H9 (cell line): ENCODE data around the gene DNASE1. TPM values are rescaled to one million over a fixed set of nuclear protein-coding genes. Genes with fewer than 3 reads are reported as not detected.

ENCODE experiments used
- DNase-seq: peaks from one replicate; pipeline ENCODE4 v3.0.0-alpha.2; 2017
- H2AFZ ChIP-seq: one replicate; pipeline ENCODE4 v1.6.1; 2013; ENCODE audit warnings: mild to moderate bottlenecking, low read length, control low read depth, moderate library complexity
- H2AK5ac ChIP-seq: 2 replicates; pipeline ENCODE4 v1.6.1; 2013; ENCODE audit warnings: low read length, control low read depth, mixed read lengths; ENCODE audit not compliant: insufficient read length
- H2BK120ac ChIP-seq: one replicate; pipeline ENCODE4 v1.6.1; 2013; ENCODE audit warnings: low read depth, mild to moderate bottlenecking, low read length, control low read depth, inconsistent platforms; ENCODE audit not compliant: poor library complexity, severe bottlenecking
- H2BK12ac ChIP-seq: 2 replicates; pipeline ENCODE4 v1.6.1; 2013; ENCODE audit warnings: low read length, control low read depth, mixed read lengths, low read depth; ENCODE audit not compliant: insufficient read length
- H2BK15ac ChIP-seq: 2 replicates; pipeline ENCODE4 v1.6.1; 2013; ENCODE audit warnings: low read depth, low read length, control low read depth
- H2BK20ac ChIP-seq: one replicate; pipeline ENCODE4 v1.6.1; 2013; ENCODE audit warnings: low read depth, mild to moderate bottlenecking, low read length, control low read depth, inconsistent platforms; ENCODE audit not compliant: poor library complexity, severe bottlenecking
- H2BK5ac ChIP-seq: 2 replicates; pipeline ENCODE4 v1.6.1; 2013; ENCODE audit warnings: low read length, control low read depth, mixed read lengths; ENCODE audit not compliant: insufficient read length
- H3K14ac ChIP-seq: 2 replicates; pipeline ENCODE4 v1.6.1; 2013; ENCODE audit warnings: low read length, control low read depth; ENCODE audit not compliant: insufficient read depth
- H3K18ac ChIP-seq: 2 replicates; pipeline ENCODE4 v1.6.1; 2013; ENCODE audit warnings: low read depth, mild to moderate bottlenecking, mixed read lengths, low read length, control low read depth; ENCODE audit not compliant: insufficient read length
- H3K23ac ChIP-seq: 2 replicates; pipeline ENCODE4 v1.6.1; 2013; ENCODE audit warnings: low read length, control low read depth, mixed read lengths, low read depth; ENCODE audit not compliant: insufficient read length
- H3K23me2 ChIP-seq: 2 replicates; pipeline ENCODE4 v1.6.1; 2013; ENCODE audit warnings: low read depth, mild to moderate bottlenecking, mixed read lengths, low read length, control low read depth; ENCODE audit not compliant: insufficient read length, poor library complexity, severe bottlenecking
- H3K27ac ChIP-seq: 2 replicates; pipeline ENCODE4 v1.5.1; 2013; ENCODE audit warnings: low read length, control low read depth, mixed read lengths, low read depth; ENCODE audit not compliant: insufficient read length
- H3K27me3 ChIP-seq: 2 replicates; pipeline ENCODE4 v1.6.1; 2013; ENCODE audit warnings: low read length, control low read depth, inconsistent platforms; ENCODE audit not compliant: insufficient read depth
- H3K4ac ChIP-seq: 2 replicates; pipeline ENCODE4 v1.6.1; 2013; ENCODE audit warnings: low read depth, mild to moderate bottlenecking, control low read depth, inconsistent platforms, low read length, moderate library complexity
- H3K4me1 ChIP-seq: 2 replicates; pipeline ENCODE4 v1.6.1; 2013; ENCODE audit warnings: low read length, control low read depth, inconsistent platforms; ENCODE audit not compliant: insufficient read depth
- H3K4me2 ChIP-seq: 2 replicates; pipeline ENCODE4 v1.6.1; 2013; ENCODE audit warnings: low read length, control low read depth, mixed read lengths; ENCODE audit not compliant: insufficient read length, insufficient read depth
- H3K56ac ChIP-seq: 2 replicates; pipeline ENCODE4 v1.6.1; 2013; ENCODE audit warnings: low read depth, mild to moderate bottlenecking, mixed read lengths, low read length, control low read depth; ENCODE audit not compliant: insufficient read length
- H3K79me1 ChIP-seq: 2 replicates; pipeline ENCODE4 v1.6.1; 2013; ENCODE audit warnings: low read depth, mild to moderate bottlenecking, moderate library complexity, low read length, control low read depth, inconsistent platforms; ENCODE audit not compliant: insufficient read depth, poor library complexity, severe bottlenecking
- H3K79me2 ChIP-seq: 2 replicates; pipeline ENCODE4 v1.6.1; 2013; ENCODE audit warnings: low read length, control low read depth, inconsistent platforms; ENCODE audit not compliant: insufficient read depth
- H3K9ac ChIP-seq: 2 replicates; pipeline ENCODE4 v1.6.1; 2013; ENCODE audit warnings: low read length, control low read depth, mixed read lengths; ENCODE audit not compliant: insufficient read length; ENCODE audit errors: extremely low read depth
- H3K9me3 ChIP-seq: one replicate; pipeline ENCODE4 v1.6.1; 2013; ENCODE audit warnings: low read depth, low read length, inconsistent platforms; ENCODE audit not compliant: control insufficient read depth
- H3T11ph ChIP-seq: one replicate; pipeline ENCODE4 v1.6.1; 2013; ENCODE audit warnings: mild to moderate bottlenecking, low read length, control low read depth, inconsistent platforms
- H4K20me1 ChIP-seq: one replicate; pipeline ENCODE4 v1.6.1; 2013; ENCODE audit not compliant: control insufficient read depth, insufficient read length, insufficient read depth
- H4K5ac ChIP-seq: 2 replicates; pipeline ENCODE4 v1.6.1; 2013; ENCODE audit warnings: low read depth, mild to moderate bottlenecking, mixed read lengths, low read length, control low read depth; ENCODE audit not compliant: insufficient read length
- H4K8ac ChIP-seq: replicated peaks from 2 replicates; pipeline ENCODE4 v1.6.1; 2013; ENCODE audit warnings: low read length, control low read depth, mixed read lengths, low read depth; ENCODE audit not compliant: insufficient read length
- H4K91ac ChIP-seq: 2 replicates; pipeline ENCODE4 v1.6.1; 2013; ENCODE audit warnings: low read depth, mild to moderate bottlenecking, moderate library complexity, mixed read lengths, low read length, control low read depth; ENCODE audit not compliant: insufficient read length
- H3K27ac Mint-ChIP-seq, 3 experiments: 2 replicates in 2 of 3; 3 replicates in 1 of 3; pipeline ENCODE4 v1.8.0; 2020 to 2021; ENCODE audit warnings: mixed read lengths in 3 of 3, mild to moderate bottlenecking in 1 of 3, moderate library complexity in 1 of 3
- H3K27me3 Mint-ChIP-seq: 2 replicates; pipeline ENCODE4 v1.8.0; 2021; ENCODE audit warnings: low read depth, mild to moderate bottlenecking, moderate library complexity, mixed read lengths
- H3K36me3 Mint-ChIP-seq, 3 experiments: 2 replicates in 2 of 3; 3 replicates in 1 of 3; pipeline ENCODE4 v1.8.0; 2020 to 2021; ENCODE audit warnings: low read depth in 3 of 3, mixed read lengths in 3 of 3; ENCODE audit not compliant: insufficient read depth in 1 of 3
- H3K4me1 Mint-ChIP-seq, 2 experiments: 2 replicates each; pipeline ENCODE4 v1.8.0; 2020; ENCODE audit warnings: mixed read lengths in 2 of 2
- H3K4me3 Mint-ChIP-seq, 2 experiments: 2 replicates in 1 of 2; 3 replicates in 1 of 2; pipeline ENCODE4 v1.8.0; 2020 to 2021; ENCODE audit warnings: mild to moderate bottlenecking in 2 of 2, mixed read lengths in 2 of 2, moderate library complexity in 1 of 2
- H3K9me3 Mint-ChIP-seq, 2 experiments: 2 replicates in 1 of 2; 3 replicates in 1 of 2; pipeline ENCODE4 v1.8.0; 2020; ENCODE audit warnings: mild to moderate bottlenecking in 2 of 2, mixed read lengths in 2 of 2, moderate library complexity in 1 of 2
- WGBS: extraction: QIAGEN DNeasy Blood & Tissue Kit; methylation state at CpG from one replicate; pipeline ENCODE4 v1.1.7; 2013; ENCODE audit warnings: missing lambda C conversion rate, low lambda C conversion rate, mixed read lengths; ENCODE audit not compliant: insufficient read length; ENCODE audit errors: extremely low coverage; 5-methylcytosine and 5-hydroxymethylcytosine counted together
- long read RNA-seq: library from polyadenylated mRNA; unstranded; transcript quantifications from one replicate; pipeline ENCODE4 v2.0.0, GENCODE V29; 2020
- total RNA-seq: library from RNA; stranded (reverse); gene quantifications from 2 replicates; pipeline ENCODE4 v1.2.1, GENCODE V29; 2021
- TF ChIP-seq, protein P1 (sequence below): fragments of 200-600 bp; sonication (generic); conservative IDR thresholded peaks from 3 replicates; pipeline ENCODE4 v1.8.0; 2021; ENCODE audit warnings: antibody characterized with exemption, mild to moderate bottlenecking

The DNASE1 gene
- 10.1 and 10.6 TPM in 2 replicates for total RNA-seq
- long read RNA-seq, partial matches to known transcripts = 13 of 58 reads
- long read RNA-seq, other reads (novel, unspliced or antisense) = 45 of 58 reads

DNA sequence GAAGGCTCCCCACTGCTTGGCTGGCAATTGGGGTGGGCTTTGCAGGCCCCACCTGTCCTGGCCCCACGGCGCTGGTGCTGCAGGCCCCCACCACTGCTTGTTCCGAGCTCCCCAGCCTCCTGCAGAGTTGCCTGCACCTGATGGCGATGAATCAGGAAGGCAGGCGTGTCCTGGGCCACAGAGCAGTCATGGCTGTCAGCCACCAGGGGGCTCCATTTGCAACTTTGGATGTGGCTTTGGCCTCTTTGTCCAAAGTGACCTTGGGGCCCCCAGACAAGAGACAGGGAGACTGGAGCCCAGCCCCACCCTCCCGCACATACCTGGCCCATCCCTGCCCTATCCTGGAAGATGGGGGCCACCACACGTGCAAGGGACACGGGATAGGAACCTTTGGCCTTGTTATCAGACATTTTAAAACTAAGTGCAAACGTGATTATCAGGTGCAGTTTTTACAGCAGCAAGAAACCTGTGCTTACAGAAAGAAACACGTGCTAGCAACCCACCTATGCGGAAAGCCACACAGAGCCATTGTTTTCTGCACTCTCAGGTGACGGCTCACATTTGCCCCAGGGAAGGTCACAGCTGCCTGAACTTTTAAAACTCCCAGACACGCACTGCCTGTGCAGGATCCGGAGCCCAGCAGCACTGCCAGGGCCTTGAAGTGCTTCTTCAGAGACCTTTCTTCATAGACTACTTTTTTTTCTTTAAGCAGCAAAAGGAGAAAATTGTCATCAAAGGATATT, at the start of gene DNASE1:
TSS of gene DNASE1 (plus strand) at position 443 of the 743 bp plus-strand sequence. CDS start 683 bp downstream, outside the sequence.
- Histone ChIP-seq H2BK120ac (no peak within 1 kb of the TSS), H2BK12ac (no peak within 1 kb of the TSS), H3K9me3 (no peaks in the 10 kb centered on the region), H3K27ac (no peak within 1 kb of the TSS), H3T11ph (no peak within 1 kb of the TSS), H4K20me1 (peaks cover 2% of the 10 kb centered on the region), H3K4me1 (peaks cover 2% of the 10 kb centered on the region; the same call in 1 of the 2 replicates), H3K4me2 (no peak within 1 kb of the TSS), H3K4ac (no peak within 1 kb of the TSS), H2BK15ac (no peak within 1 kb of the TSS), H3K79me2 (no peaks in the 10 kb centered on the region), H2BK5ac (no peak within 1 kb of the TSS), H3K23ac (no peak within 1 kb of the TSS), H3K23me2 (no peaks in the 10 kb centered on the region), H3K14ac (no peak within 1 kb of the TSS; the same call in 1 of the 2 replicates), H3K27me3 (no peaks in the 10 kb centered on the region), H2AK5ac (no peak within 1 kb of the TSS), H3K79me1 (no peaks in the 10 kb centered on the region), H3K56ac (no peak within 1 kb of the TSS), H2BK20ac (no peak within 1 kb of the TSS), H3K9ac (no peak within 1 kb of the TSS), H4K91ac (no peak within 1 kb of the TSS), H4K5ac (no peak within 1 kb of the TSS), H2AFZ (no peak within 1 kb of the TSS), H3K18ac (no peak within 1 kb of the TSS), H4K8ac (no peak within 1 kb of the TSS)
- Mint-ChIP-seq H3K4me1 (peaks cover 20 to 28% of the 10 kb centered on the region in 2 experiments), H3K9me3 (no peaks in the 10 kb centered on the region), H3K27ac (peak within 1 kb of the TSS; percentile 59 to 84 (median 77); a peak in 6 of 7 replicates), H3K36me3 (peaks cover 32 to 67% (median 52%) of the 10 kb centered on the region in 3 experiments), H3K4me3 (peak within 1 kb of the TSS in 1 of 2 experiments; percentile 21; a peak in 1 of 5 replicates), H3K27me3 (no peaks in the 10 kb centered on the region)
- DNase-seq = peak; percentile 86
- WGBS = no CpG with 5 or more reads among the region's 14 CpGs
- TF ChIP-seq, protein P1, sequence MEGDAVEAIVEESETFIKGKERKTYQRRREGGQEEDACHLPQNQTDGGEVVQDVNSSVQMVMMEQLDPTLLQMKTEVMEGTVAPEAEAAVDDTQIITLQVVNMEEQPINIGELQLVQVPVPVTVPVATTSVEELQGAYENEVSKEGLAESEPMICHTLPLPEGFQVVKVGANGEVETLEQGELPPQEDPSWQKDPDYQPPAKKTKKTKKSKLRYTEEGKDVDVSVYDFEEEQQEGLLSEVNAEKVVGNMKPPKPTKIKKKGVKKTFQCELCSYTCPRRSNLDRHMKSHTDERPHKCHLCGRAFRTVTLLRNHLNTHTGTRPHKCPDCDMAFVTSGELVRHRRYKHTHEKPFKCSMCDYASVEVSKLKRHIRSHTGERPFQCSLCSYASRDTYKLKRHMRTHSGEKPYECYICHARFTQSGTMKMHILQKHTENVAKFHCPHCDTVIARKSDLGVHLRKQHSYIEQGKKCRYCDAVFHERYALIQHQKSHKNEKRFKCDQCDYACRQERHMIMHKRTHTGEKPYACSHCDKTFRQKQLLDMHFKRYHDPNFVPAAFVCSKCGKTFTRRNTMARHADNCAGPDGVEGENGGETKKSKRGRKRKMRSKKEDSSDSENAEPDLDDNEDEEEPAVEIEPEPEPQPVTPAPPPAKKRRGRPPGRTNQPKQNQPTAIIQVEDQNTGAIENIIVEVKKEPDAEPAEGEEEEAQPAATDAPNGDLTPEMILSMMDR = peak; percentile 92
